Measurements from ENCODE around the gene KRT2.

GRCh38 chr12:52660934-52661499 is 9.0 kb upstream of the KRT2 start:
- no peak for TF ChIP-seq POLR2A (IDR thresholded peaks at IDR 0.05)
- TF ChIP-seq CTCF (IDR thresholded peaks at IDR 0.05): no peak

Data from adrenal gland (tissue), 5 donors.